Stimulated activated CD8-positive, alpha-beta memory T cell treated with anti-CD3 and anti-CD28 coated beads, Interleukin-15, amount 100 ng/mL, for 1 hour (primary cell): ENCODE results near the gene PRM3.

Experiments
- DNase-seq: peaks from one replicate; pipeline ENCODE4 v3.0.0-alpha.2; 2020; ENCODE audit warnings: low read depth

The PRM3 gene

GRCh38 chr16:11280616-11281522 lies 7.4 kb upstream of the PRM3 start, which contains the start of gene PRM1:
TSS of gene PRM1 (minus strand) at chr16:11281330. CDS start at chr16:11281238, 92 bp downstream.
- DNase-seq: no peak

GRCh38 chr16:11278681-11279628 lies 5.5 kb upstream of the PRM3 start:
- DNase-seq: no peak

- DNase-seq: no peak
Observed at GRCh38 chr16:11277607-11278337, 4.3 kb upstream of the PRM3 start.

- no peak for DNase-seq
Observed at GRCh38 chr16:11276896-11277593, 3.6 kb upstream of the PRM3 start.

- no peak for DNase-seq
Observed at GRCh38 chr16:11276143-11276895, 2.9 kb upstream of the PRM3 start, which contains the start of gene PRM2. TSS of gene PRM2 (minus strand) at chr16:11276480. CDS start at chr16:11276370, 110 bp downstream.

- no peak for DNase-seq
Observed at GRCh38 chr16:11274964-11275363, 1.5 kb upstream of the PRM3 start.

GRCh38 chr16:11273721-11274324 lies 394 bp upstream of the PRM3 start:
- DNase-seq: no peak

- DNase-seq: no peak
Observed at GRCh38 chr16:11272484-11272883, 945 bp downstream of the PRM3 start.

GRCh38 chr16:11271610-11272009 lies 1.8 kb downstream of the PRM3 start:
- DNase-seq: no peak

- DNase-seq: no peak
Observed at GRCh38 chr16:11270602-11271162, 2.7 kb downstream of the PRM3 start.

- no peak for DNase-seq
Observed at GRCh38 chr16:11268921-11269375, 4.5 kb downstream of the PRM3 start, which contains the start of gene TNP2. TSS of gene TNP2 (minus strand) at chr16:11269325. CDS start at chr16:11269262, 63 bp downstream.

GRCh38 chr16:11265124-11265523 lies 8.3 kb downstream of the PRM3 start:
- no peak for DNase-seq

GRCh38 chr16:11264155-11264832 lies 9.1 kb downstream of the PRM3 start:
- DNase-seq: no peak

GRCh38 chr16:11263737-11264136 lies 9.7 kb downstream of the PRM3 start:
- DNase-seq: no peak

- DNase-seq: no peak
Observed at GRCh38 chr16:11262915-11263314, 10.5 kb downstream of the PRM3 start.

- no peak for DNase-seq
Observed at GRCh38 chr16:11260596-11260966, 12.8 kb downstream of the PRM3 start.

GRCh38 chr16:11259655-11260595 lies 13.5 kb downstream of the PRM3 start:
- DNase-seq: no peak
